Measurements from ENCODE around the gene STK32B.

STK32B gene

GRCh38 chr4:5028480-5028879 is 22.8 kb upstream of the STK32B start:
- no peak overlapping the region for H3K4me3 ChIP-seq (ENCODE audit: low read depth, low read length)
- no peak for DNase-seq (ENCODE audit: low read depth)

DNA sequence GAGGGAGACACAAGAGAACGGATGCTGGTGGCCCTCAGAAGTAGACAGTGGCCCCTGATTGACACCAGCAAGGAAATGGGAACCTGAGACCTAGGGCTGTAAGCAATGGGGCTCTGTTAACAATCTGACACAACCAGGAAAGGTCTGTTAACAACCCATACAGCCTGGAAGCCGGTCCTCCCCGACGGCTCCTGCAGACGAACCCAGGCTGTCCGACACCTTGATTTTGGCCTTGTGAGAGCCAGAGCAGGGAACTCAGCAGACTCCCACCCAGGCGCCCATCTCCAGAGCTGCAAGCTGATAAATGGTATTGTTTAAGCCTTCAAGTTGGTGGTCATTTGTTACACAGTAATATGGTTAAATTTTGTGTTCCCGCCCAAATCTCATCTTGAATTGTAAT is 21.8 kb upstream of the STK32B start:
- DNase-seq (ENCODE audit: low read depth): no peak
- H3K4me3 ChIP-seq (ENCODE audit: low read depth, low read length): no peak overlapping the region

DNA sequence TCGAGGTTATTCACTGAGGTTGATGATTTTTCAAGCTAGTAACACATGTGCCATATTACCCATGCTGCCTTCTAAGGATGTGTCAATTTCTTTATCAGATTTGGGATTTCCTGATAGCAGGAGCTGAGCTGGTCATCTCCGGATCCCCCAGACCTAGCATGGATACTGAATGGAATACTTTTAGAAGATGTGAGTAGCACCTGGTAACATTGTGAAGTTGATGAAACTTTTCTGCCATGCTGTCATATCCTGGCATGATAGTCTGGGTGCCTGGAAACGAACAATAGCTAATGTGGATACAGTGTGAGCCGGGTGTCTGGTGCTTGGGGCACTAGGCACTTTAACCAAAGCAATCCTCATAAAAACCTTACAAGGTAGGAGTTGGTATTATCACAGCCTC is 21.1 kb upstream of the STK32B start:
- no peak for DNase-seq (ENCODE audit: low read depth)

DNA sequence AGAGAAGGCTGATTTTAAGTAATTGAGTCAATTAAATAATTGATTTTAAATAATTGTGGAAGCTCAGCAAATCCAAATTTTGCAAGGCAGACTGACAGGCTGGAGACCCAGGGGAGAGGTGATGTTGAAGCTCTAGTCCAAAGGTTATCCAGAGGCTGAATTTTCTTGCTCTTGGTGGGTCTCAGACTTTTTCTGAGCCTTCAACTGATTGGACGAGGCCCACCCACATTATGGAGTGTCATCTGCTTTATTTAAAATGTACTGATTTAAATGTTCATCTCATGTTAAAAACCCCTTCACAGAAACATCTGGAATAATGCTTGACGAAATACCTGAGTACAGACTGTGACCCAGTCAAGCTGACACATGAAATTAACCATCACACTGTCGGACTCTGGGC is 20.4 kb upstream of the STK32B start:
- no peak for DNase-seq (ENCODE audit: low read depth)
- no peak overlapping the region for H3K4me3 ChIP-seq (ENCODE audit: low read depth, low read length)

More for the DNA sequence above, 21.1 kb upstream of the STK32B start:
- no peak overlapping the region for H3K4me3 ChIP-seq (ENCODE audit: low read depth, low read length)

DNA sequence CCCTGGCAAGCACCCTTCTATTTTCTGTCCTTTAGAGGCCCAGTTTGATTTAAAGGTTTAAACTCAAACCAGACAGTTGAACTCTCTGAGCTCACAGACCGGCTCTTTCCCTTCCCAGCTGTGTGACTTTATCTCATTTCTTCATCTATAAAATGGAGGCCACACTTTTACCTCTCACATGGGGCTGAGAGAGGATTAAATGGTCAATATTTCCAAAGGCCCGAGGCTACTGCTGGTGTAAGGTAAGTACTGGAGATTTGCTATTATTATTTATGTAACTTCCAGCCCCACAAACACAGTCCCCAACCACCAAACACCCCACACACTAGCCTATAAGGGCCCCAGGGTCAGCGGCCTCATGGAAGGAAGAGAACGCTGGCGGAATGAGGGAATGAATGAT is 18.5 kb upstream of the STK32B start:
- DNase-seq (ENCODE audit: low read depth): no peak
- H3K4me3 ChIP-seq (ENCODE audit: low read depth, low read length): no peak overlapping the region

DNA sequence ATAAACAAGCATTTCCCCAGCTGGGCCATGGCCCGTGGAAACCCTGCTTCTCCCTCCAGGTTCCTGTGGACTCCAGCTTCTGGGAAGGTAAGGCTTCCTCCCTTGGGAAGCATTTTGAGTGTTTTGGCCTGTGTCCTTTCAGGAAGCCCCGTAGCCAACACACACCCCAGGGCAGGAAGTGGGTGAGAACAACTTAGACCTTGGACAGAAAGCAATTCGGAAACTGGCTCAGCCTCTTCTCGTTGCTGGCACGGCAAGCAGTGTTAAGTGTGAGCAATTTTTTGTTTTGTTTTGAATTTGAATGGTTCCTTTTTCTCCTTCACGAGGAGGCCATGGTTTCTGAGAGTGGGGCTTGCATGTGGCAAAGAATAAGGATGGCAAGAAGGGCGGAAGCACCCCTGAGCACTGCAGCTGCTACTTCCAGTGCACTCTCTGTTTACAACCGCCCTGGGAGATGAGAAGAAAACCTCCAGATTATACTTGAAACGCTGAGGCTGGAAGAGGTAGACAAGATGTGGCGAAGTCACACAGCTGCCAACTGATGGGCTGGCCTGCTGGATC is 17.9 kb upstream of the STK32B start:
- DNase-seq (ENCODE audit: low read depth): no peak
- H3K4me3 ChIP-seq (ENCODE audit: low read depth, low read length): no peak overlapping the region

DNA sequence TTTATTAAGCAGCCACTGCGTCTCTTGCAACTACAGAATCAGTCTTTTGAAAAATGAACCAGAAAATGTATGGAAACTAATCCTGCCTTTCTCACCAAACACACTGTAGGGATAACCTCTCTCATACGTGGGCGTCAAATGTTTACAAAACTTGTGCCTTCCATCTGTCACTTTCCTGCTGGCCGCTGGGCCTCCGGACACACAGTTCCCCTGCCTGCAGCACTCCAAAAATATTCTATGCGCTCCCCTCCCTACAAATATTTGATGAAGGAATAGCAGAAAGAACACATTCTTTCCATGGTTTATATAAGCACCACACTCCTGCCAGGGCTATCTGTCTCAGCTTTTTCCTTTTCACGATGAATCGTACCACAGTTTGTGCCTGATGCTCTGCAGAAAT is 17.1 kb upstream of the STK32B start:
- DNase-seq (ENCODE audit: low read depth): no peak

GRCh38 chr4:5036239-5036638 is 15.0 kb upstream of the STK32B start:
- no peak overlapping the region for H3K4me3 ChIP-seq (ENCODE audit: low read depth, low read length)
- no peak for DNase-seq (ENCODE audit: low read depth)

More for the DNA sequence above, 17.1 kb upstream of the STK32B start:
- H3K4me3 ChIP-seq (ENCODE audit: low read depth, low read length): no peak overlapping the region

DNA sequence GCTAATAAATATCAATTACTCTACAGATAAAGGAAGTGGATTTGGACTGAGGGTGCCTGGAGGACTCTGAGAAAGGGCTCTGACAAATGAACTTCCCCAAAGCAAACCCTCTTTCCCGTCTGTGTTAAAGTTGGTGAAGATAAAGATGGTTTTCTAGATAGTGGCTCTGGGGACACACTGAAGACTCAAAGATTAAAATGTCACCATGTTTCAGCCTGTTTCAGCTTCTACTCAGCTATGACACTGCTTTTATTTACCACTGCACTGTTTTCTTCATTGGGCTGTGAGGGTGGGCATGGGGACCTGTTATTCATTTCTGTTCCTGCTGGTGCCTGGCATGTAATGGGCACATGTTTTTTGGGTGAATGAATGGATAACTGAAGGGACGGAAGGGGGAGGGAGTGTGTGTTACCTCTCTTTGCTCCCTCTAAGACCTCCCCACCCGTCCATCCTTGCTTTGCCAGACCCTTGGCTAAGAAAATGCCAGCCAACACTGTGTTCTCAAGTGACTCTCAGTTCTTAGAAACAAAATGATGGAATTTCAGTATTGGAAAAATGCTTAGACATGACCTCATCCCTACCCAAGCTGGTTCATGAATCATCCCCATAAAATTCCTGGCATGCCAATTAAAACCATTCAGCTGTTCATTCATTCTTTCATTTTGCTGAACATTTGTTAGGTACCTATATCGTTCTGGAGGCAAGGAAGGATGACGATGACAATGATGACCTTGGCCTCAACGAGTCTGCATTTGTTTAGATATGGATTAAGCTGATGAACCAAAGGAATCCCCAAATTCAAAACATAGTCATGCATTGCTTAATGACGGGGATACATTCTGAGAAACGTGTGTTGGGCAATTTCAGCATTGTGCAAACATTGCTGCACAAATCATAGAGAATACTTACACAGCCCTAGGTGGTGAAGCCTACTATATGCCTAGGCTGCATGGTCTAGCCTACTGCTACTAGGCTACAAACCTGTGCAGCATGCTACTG is 13.4 kb upstream of the STK32B start:
- DNase-seq (ENCODE audit: low read depth): peak; percentile 72
- H3K4me3 ChIP-seq (ENCODE audit: low read depth, low read length): no peak overlapping the region

DNA sequence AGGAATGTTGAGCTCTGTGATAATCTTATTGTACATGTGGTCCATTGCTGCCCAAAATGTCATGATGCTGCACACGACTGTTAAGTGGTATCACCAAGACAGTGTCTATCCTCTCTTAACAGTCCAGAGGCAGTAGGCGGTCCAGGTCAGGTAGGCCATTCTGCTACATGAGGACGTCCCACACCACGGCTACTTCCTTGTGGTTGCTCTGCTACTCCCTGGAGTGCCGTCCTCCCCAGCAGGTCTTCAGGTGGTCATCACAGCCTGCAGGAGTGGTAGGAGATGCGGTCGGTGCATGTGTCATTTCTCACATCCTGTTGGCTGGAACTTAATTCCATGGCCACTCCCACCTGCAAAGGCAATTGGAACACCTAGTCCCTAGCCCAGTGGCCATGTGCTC is 11.5 kb upstream of the STK32B start:
- no peak overlapping the region for H3K4me3 ChIP-seq (ENCODE audit: low read depth, low read length)
- DNase-seq (ENCODE audit: low read depth): no peak

- H3K4me3 ChIP-seq (ENCODE audit: low read depth, low read length): no peak overlapping the region
- DNase-seq (ENCODE audit: low read depth): no peak
These were observed 10.2 kb upstream of the STK32B start for GRCh38 chr4:5040856-5041620.

DNA sequence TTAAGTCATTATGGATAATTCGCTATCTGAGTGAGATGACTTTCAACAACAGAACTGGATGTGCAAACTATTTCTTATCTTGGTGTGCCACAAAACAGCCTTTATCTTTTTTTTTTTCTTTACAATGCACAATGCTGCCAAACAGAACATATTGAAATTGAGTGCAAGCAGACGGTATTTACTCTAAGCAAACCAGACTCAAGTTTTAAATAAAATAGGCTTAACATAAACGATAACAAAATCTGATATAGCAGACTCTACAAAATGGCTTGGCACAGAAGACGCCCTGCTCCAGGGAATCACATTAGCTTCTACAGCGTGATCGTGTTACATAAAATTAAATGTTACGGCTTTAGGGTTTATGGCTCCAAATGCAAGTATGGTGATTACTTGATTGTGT is 9.6 kb upstream of the STK32B start:
- H3K4me3 ChIP-seq (ENCODE audit: low read depth, low read length): no peak overlapping the region

DNA sequence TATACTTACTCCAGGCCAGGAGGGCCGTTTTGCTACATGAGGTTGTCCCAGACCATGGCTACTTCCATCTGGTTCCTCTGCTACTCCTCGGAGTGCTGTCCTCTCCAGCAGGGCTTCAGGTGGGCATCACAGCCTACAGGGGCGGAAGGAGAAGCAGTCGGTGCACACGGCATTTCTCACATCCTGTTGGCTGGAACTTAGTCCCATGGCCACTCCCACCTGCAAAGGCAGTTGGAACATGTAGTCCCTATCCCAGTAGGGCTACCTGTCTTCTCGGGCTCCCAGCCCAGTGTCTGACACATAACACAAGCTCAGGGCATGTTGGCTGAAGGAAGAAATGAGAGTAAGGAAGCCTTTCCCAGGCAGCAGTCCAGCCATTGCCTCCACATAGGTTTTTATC is 7.7 kb upstream of the STK32B start:
- no peak overlapping the region for H3K4me3 ChIP-seq (ENCODE audit: low read depth, low read length)
- DNase-seq (ENCODE audit: low read depth): no peak

More for the DNA sequence above, 9.6 kb upstream of the STK32B start:
- DNase-seq (ENCODE audit: low read depth): no peak

GRCh38 chr4:5044341-5044740 is 6.9 kb upstream of the STK32B start:
- DNase-seq (ENCODE audit: low read depth): no peak
- no peak overlapping the region for H3K4me3 ChIP-seq (ENCODE audit: low read depth, low read length)

- no peak overlapping the region for H3K4me3 ChIP-seq (ENCODE audit: low read depth, low read length)
- DNase-seq (ENCODE audit: low read depth): no peak
These were observed 6.2 kb upstream of the STK32B start for GRCh38 chr4:5045097-5045496.

- H3K4me3 ChIP-seq (ENCODE audit: low read depth, low read length): no peak overlapping the region
- no peak for DNase-seq (ENCODE audit: low read depth)
These were observed 2.6 kb upstream of the STK32B start for GRCh38 chr4:5048721-5049120.

- peak overlapping the region; percentile 57 for H3K4me3 ChIP-seq (ENCODE audit: low read depth, low read length)
- peak; percentile 34 for DNase-seq (ENCODE audit: low read depth)
These were observed 581 bp upstream of the STK32B start for GRCh38 chr4:5050520-5051277.

GRCh38 chr4:5052204-5052702 is 973 bp downstream of the STK32B start:
- DNase-seq (ENCODE audit: low read depth): no peak
- no peak overlapping the region for H3K4me3 ChIP-seq (ENCODE audit: low read depth, low read length)

GRCh38 chr4:5052726-5053425 is 1.6 kb downstream of the STK32B start:
- no peak for DNase-seq (ENCODE audit: low read depth)
- no peak overlapping the region for H3K4me3 ChIP-seq (ENCODE audit: low read depth, low read length)

All from skeletal muscle cell (primary cell).